ENCODE measurements around the gene UBR1. TPM values are rescaled to one million over a fixed set of nuclear protein-coding genes. Genes with fewer than 3 reads are reported as not detected.
"Not testable (repeated sequence)": the region's sequence is repeated elsewhere in the genome, so short reads cannot be mapped to it uniquely, and the experiment has no call there.

UBR1 gene
- total RNA-seq, 1 donor from 2014 or later: 38.7 TPM

DNA sequence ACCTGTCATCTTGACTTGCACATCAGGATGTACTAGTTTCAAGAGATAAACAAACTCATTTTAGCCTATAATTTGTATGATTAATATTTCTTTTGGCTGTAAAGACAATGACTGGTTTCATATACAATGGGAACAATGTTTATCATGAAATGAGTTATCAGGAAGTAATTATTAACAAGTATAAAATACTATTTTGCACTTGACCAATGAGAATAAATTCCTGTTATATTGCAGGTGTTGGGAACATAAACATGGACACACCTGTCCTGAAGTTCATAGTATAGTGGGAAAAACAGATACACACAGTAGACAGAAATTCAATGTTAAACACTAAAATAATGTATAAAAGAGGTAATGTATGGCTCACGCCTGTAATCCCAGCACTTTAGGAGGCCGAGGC lies 56.9 kb downstream of the UBR1 start:
- DNase-seq: no peak

DNA sequence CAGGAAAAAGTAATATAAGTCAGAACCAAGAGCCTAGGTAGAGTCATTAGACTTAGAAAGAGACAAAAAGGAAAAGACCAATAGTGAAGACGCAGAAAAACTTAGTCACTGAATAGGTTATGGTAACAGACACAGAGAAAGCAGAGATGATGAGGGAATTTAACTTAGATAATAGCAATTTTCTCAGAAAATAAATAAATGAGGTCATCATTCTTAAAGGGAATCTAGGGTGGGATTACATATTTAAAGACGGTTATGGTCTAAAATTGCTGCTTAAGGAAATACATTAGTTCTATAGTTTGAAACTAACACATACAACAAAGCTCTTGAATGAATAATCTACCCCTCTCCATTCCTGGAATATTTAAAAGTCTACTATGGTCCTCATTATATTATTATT lies 59.4 kb downstream of the UBR1 start:
- no peak for DNase-seq

DNA sequence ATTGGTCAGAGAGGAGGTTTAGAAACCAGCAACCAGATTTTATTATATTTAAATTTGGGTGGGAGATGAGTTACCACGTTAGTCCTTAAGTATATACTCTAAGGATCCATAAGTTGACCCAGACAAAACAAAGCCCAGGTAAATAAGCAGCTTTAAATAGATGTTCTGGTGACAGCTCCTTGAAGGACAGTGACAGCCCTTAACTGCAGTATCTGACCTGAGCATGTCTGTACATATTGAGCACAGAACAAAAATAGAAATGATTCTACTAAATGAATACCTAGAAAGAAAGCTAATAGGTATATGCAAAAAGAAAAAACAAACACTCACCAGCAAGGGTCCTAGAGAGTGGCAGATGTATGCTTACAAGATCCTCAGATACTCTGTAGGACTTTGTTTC lies 63.0 kb downstream of the UBR1 start:
- DNase-seq: no peak

DNA sequence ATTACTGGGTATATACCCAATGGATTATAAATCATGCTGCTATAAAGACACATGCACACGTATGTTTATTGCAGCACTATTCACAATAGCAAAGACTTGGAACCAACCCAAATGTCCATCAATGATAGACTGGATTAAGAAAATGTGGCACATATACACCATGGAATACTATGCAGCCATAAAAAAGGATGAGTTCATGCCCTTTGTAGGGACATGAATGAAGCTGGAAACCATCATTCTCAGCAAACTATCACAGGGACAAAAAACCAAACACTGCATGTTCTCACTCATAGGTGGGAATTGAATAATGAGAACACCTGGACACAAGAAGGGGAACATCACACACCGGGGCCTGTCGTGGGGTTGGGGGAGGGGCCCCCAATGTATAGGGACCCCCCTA lies 64.8 kb downstream of the UBR1 start:
- DNase-seq: not testable (repeated sequence)

DNA sequence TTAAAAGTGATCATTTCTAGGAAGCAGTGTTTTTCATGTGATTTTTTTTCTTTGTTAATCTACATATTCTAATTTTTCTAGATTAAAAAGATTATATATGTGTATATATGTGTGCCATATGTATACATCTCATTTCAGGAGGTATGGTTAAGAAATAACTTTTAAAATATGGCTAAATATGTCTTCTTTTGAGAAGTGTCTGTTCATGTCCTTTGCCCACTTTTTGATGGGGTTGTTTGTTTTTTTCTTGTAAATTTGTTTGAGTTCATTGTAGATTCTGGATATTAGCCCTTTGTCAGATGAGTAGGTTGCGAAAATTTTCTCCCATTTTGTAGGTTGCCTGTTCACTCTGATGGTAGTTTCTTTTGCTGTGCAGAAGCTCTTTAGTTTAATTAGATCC lies 70.6 kb downstream of the UBR1 start:
- DNase-seq: not testable (repeated sequence)

DNA sequence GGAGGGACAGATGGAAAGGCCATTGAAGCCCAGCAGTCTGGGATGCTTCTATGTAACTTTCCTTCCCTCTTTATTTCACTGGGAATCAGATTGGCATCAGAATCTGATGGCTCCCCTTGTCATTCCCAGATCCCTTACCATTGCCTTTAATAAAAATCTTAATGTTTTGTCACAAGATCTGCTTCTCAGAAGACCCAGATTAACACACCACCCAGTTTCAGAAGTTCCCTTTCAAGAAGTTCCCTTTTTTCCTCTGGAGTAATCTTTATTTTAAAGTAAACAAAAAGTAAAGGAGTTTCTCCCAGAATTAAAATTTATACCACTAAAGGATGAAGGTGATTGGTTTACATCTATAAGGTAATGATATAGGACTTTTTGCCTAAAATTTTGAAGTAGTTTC lies 76.4 kb downstream of the UBR1 start:
- DNase-seq: no peak

DNA sequence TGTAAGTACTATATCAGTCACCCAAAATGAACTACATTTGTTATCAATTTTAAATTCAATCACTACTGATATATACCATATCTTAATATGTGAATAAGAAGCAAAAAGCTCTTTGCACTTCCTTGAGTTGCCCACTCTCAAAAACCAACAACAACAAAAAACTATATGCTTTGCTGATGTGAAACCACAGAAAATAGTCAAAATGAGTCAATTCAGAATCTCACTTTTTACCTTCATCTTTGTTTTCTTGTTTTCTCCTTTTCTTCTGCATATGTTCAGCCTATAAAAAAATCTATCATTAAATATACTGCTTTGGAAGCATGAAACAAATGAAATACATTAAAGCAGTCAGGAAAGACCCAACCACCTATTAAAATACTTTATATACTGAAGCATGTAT lies 80.7 kb downstream of the UBR1 start:
- no peak for DNase-seq

DNA sequence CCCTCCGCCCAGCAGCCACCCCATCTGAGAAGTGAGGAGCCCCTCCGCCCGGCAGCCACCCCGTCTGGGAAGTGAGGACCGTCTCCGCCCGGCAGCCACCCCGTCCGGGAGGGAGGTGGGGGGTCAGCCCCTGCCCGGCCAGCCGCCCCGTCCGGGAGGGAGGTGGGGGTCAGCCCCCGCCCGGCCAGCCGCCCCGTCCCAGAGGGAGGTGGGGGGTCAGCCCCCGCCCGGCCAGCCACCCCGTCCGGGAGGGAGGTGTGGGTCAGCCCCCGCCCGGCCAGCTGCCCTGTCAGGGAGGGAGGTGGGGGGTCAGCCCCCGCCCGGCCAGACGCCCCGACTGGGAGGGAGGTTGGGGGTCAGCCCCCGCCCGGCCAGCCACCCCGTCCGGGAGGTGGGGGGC lies 91.2 kb downstream of the UBR1 start:
- not testable (repeated sequence) for DNase-seq

DNA sequence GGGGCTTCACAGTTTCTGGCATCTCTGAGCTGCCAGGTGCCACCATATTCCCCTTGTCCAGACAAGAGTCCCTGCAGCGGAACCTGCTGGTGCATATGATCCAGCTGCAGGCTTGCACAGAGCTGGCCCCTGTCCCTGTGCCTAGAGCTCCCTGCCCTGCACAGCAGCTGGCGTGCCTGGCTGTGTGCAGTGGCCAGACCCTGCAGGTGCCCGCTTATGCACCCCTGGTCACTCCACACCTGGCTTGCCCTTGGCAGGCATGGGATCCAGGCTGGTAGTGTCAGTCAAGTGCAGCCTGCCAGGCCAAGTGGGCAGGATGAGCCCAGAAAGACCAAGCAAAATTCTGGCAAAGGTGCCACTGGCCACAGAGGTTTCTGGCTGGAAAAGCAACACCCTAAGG lies 96.6 kb downstream of the UBR1 start:
- no peak for DNase-seq

DNA sequence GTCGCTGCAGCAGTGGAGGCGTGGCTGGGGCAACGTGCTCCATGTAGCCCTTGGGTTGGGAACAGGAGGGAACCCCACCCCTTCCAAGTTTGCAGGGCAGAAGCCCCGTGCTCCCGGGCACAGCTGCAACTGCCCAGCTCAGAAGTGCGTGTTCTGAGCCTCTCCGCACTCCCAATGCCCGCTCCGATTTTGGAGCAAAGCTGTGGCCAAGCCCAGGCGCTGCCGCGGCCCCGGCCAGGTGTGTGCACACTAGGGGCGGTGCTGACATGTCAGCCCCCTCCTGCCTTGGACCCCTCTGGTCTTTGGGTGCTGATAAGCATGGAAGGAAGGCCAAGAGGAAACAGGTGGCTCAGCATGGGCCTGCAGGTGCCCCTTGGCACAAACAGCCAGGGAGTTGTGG lies 97.7 kb downstream of the UBR1 start:
- no peak for DNase-seq

DNA sequence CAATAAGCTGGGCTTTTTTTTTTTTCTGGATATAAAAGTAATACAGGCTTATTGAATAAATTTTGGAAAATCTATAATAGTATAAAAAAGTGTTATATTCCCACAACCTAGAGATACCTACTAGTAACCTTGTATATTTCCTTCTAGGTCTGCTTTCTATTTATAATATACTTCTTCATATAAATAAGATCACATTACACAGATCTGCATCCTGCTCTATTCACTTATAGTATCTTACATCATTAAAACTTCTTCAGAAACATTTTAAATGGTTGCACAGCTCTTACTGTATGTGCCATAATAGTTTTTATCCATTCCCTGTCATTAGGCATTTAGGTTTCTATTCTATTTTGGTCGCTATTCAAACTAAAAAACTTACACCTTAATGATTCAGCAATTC lies 98.3 kb downstream of the UBR1 start:
- no peak for DNase-seq

DNA sequence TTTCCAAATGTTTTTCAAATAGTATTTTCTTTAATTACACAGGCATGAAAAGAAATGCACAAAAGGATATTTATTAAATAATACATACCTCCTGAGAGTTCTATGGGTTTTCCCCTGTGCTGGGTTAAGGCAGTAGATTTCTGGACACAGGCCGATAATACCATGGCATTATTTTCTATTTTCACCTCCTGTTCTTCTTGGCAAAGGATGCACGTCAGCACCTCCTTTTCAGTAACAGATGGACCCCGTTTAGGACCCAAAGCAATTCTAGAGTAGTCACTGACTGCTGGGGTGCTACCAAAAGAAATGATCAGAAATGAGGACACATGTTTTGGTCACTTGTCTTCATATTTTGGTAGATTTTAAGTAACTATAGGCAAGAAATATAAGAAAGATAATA lies 98.8 kb downstream of the UBR1 start:
- DNase-seq: no peak

DNA sequence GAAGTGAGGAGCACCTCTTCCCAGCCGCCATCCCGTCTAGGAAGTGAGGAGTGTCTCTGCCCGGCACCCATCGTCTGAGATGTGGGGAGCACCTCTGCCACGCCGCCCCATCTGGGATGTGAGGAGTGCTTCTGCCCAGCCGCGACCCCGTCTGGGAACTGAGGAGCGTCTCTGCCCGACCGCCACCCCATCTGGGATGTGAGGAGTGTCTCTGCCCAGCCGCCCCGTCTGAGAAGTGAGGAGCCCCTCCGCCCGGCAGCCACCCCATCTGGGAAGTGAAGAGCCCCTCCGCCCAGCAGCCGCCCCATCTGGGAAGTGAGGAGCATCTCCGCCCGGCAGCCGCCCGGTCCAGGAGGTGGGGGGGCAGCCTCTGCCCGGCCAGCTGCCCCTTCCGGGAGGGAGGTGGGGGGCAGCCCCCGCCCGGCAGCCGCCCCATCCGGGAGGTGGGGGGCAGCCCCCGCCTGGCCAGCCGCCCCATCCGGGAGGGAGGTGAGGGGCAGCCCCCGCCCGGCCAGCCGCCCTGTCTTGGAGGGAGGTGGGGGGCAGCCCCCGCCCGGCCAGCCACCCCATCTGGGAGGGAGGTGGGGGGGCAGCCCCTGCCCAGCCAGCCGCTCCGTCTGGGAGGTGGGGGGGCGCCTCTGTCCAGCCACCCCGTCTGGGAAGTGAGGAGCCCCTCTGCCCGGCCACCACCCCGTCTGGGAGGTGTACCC lies 100.8 kb downstream of the UBR1 start:
- DNase-seq: not testable (repeated sequence)

DNA sequence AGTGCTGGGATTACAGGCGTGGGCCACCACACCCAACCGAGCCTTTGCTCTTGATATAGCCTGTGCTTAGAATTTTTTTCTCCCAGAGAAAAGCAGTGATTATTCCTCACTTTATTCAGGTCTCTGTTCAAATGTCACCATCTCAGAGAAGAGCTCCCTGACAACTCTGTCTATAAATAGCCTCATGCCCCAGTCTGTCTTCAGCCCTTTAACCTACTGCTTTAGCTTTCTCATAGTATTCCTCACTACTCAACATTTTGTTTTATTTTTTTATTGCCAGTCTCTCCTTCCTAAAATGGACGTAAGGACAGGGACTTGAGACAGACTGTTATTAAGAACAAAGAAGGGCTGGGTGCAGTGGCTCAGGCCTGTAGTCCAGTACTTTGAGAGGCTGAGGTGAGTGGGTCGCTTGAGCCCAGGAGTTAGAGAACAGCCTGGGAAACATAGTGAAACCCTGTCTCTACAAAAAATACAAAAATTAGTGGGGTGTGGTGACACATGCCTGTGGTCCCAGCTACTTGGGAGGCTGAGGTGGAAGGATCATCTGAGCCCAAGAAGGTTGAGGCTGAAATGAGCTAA lies 106.5 kb downstream of the UBR1 start:
- DNase-seq: no peak

DNA sequence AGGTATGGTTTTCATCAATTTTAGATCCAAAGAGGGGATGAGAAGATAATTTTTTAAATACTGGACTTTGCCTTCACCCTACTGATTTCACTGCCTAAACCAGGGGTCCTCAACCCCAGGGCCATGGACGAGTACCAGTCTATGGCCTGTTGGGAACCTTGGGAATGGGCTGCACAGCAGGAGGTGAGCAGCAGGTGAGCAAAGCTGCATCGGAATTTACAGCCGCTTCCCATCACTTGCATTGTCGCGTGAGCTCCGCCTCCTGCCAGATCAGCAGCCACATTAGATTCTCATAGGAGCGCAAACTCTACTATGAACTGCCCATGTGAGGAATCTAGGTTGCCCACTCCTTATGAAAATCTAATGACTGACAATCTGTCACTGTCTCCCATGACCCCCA lies 109.0 kb downstream of the UBR1 start:
- no peak for DNase-seq

DNA sequence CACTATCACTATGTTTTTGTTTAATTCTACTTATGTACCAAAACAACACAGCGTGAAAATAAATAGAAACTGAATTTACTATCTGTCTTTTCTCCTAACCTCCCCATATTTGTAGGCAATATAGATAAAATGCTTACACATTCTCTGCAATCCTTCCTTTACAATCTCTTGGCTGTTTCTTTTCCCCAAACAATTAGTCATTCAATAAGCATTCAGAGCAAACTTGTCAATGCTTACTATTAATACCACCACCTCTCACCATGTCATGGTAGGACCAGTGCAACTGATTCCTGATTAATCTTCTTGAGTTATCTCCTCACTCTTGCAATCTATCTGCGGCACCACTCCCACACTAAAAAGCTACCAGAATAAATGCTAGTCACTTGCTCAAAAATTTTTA lies 111.3 kb downstream of the UBR1 start:
- DNase-seq: no peak

DNA sequence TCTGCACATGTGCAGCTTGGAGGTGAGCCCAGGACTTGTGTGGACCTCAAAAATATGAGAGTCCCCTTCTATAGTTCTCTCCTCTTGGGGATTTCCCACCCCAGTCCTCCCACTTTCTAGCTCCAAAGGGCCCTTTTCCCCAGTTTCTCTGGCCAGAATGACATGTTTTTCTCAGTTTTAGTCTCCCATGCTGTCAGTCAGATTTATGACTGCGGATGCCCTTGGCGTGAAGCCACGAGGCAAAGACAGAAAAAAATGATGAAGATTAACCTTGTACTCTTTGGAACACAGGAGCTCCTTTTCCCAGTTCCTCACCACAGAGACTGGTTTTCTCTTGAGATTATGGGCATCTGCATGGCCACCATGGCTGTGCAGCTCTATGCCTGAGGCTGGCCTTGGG lies 113.2 kb downstream of the UBR1 start:
- no peak for DNase-seq

DNA sequence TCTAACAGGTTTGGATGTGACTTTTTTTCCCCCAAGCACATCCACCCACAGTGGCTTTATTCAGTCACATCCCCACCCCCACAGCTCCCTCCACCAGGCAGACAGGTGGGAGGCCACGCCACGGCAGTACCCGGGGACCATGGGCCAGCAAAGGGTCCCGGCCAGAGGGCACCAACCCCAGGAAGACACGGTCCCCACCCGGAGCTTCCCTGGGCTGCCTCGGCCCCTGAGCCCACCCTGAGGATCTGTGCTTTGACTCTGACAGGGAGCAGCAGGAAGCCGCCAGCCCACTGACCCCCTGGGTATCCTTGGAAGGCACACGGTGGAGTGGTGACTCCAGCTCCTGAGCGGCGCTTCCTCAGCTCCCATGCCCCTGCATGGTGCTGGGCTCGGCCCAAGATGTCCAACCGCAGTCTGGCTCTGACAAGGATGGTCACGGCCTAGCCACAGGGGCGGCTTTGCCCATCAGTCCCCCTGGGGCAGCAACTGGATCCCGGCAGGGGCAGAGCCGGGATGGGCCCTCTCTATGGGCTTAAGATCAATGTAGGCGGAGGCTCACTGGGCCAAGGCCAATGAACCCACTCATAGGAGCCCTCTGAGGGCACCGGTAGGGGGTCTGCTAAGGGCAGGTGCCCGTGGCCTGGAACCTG lies 119.0 kb downstream of the UBR1 start:
- no peak for DNase-seq

DNA sequence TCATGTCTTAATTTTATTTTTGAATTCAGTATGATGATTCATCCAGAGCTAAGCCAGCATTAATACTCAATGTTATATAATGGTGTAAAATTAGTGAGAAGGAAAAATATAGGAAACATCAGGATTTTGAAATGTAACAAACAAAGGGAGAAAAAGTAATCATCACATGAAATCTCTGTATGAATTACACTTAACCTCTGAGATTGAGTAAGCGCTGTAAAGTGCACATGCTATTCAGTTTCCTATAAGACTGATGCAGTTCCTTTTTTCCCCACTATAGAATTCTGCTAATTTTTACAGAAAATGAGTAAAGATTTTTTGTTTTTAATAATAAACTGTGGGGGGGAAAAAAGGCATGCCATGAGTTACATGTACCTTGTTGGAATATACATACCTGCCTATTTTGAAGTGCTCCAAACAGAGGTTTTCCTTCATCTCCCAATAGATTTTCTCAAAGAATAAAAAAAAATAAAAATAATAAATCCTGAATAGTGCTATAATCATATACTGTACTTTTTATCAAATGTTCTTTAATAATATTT lies 121.3 kb downstream of the UBR1 start:
- no peak for DNase-seq

DNA sequence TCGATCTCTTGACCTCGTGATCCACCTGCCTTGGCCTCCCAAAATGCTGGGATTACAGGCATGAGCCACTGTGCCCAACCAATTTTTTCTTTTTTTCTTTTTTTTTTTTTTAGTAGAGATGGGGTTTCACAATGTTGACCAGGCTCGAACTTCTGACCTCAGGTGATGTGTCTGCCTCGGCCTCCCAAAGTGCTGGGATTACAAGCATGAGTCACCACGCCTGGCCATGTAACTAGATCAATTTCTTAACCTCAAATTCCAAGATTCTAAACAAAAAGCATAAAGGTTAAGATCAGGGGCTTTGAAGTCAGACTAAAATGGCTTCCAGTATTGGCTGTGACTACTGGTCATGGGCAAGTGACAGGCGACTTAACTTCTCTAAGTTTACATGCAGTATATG lies 126.7 kb downstream of the UBR1 start:
- not testable (repeated sequence) for DNase-seq

DNA sequence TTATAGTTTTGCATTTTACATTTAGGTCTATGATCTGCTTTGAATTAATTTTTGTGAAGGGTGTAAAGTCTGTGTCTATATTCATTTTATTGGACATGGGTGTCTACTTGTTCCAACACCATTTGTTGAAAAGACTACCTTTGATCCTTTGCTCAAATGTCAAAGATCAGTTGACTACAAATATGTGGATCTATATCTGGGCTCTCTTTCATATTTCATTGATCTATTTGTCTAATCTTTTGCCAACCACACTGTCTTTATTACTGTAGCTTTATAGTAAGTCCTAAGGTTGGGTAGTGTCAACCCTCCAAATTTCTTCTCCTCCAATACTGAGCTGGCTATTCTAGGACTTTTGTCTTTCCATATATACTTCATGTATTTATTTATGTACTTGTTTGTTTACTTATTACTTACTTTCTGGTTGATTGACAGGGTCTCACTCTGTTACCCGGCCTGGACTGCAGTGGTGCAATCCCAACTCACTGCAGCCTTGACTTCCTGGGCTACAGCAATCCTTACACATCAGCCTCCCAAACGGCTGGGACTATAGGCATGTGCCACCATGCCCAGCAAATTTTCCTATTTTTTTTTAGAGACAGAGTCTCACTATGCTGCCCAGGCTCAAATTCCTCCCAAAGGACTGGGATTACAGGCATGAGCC lies 131.5 kb downstream of the UBR1 start:
- no peak for DNase-seq

DNA sequence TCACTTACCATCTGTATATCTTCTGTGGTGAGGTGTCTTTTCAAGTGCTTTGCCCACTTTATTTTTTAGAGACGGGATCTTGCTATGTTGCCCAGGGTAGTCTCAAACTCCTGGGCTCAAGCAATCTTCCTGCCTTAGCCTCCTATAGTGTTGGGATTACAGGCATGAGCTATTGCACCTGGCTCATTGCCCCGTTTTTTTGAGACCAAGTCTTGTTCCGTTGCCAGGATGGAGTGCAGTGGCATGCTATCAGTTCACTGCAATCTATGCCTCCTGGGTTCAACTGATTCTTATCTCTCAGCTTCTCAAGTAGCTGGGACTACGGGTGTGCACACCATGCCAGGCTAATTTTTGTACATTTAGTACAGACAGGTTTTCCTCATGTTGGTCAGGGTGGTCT lies 132.7 kb downstream of the UBR1 start:
- no peak for DNase-seq

DNA sequence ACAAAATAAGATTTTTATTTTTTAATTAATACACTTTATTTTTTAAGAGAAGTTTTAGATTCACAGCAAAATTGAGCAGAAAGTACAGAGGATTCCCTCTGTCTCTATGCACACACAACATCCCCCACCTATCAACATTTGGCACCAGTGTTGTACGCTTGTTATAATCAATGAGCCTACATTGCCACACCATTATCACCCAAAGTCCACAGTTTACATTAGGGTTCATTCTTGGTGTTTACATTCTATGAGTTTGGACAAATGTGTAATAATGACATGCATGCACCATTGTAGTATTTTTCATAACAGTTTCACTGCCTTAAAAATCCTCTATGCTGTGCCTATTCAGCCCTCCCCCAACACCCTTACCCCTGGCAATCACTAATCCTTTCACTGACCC lies 134.0 kb downstream of the UBR1 start:
- no peak for DNase-seq

Data from skin of body (tissue), 2 donors.